Endometrial microvascular endothelial cells (primary cell): ENCODE results near the gene KAT6B. TPM values are rescaled to one million over a fixed set of nuclear protein-coding genes. Genes with fewer than 3 reads are reported as not detected.

ENCODE experiments used
- in situ Hi-C: cut with HindIII; loops from 2 replicates; pipeline ENCODE4 v1.10.0; 2017; ENCODE audit warnings: low sequenced_read_pairs, low pct_unique_long_range_greater_than_20kb; ENCODE audit errors: inconsistent ontology term
- total RNA-seq: library from RNA; depleted of rRNA; stranded (reverse); fragments of >200 nt; gene quantifications from one replicate; pipeline ENCODE4 v1.2.3, GENCODE V29; 2015; ENCODE audit errors: inconsistent ontology term

KAT6B gene
- total RNA-seq, 1 donor from 2014 or later = 6.5 TPM

DNA sequence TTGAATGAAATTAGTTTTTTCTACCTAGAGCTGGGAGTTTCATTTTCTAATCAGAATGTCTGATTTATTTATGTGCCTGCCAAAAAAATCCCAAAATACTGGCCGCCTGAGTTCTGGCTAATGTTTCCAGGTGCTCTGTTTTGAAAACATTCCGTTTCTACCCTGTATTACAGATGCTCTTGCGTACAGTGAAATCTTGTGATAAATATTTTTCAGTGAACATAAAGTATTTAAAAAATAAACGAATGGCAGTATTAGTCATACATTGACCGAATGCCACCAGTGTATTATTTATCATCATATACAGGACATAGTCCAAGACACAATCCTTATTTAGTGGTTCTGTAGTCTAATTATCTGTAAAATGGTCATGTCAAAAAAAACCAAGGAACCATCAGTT, 102.8 kb downstream of the KAT6B start:
- in situ Hi-C loops = no loop called here

DNA sequence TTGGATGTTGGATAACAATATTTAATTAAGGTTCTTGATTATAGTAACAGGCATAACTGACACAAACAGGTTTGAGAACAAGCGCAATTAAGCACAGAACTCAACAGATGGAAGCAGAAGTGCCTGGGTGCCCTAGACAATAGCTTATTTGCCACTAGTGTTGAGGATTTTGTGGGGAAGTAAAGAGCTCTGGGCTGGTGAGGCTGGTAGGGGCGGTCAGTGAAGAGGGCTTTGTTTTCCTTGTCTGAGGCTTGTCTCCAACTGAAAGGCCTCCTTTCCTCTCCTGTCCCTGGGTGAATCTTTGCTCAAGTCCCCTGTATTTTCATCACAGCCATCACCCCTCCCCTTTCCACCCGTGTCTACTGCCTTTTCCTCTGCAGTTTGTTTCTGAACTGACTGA, 104.6 kb downstream of the KAT6B start:
- in situ Hi-C loops = no loop called here

DNA sequence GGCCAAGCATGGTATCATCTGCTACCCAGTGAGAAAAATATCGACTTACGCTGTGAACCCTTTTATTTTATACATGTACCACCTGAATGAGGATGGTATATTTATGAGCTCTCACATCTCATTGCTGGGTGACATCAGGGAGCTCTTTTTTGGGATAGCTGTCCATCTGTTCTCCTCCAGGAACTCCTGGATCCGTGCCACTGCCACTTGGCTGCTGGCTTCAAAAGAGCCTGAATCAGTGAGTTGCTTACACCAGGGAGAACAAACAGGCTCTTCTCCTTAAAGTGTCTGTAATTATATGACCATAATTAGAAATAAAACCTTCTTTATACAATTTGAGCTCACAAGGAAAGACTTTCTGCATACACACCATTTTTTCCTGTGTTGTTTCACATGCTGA, 106.2 kb downstream of the KAT6B start:
- in situ Hi-C loops = no loop called here

DNA sequence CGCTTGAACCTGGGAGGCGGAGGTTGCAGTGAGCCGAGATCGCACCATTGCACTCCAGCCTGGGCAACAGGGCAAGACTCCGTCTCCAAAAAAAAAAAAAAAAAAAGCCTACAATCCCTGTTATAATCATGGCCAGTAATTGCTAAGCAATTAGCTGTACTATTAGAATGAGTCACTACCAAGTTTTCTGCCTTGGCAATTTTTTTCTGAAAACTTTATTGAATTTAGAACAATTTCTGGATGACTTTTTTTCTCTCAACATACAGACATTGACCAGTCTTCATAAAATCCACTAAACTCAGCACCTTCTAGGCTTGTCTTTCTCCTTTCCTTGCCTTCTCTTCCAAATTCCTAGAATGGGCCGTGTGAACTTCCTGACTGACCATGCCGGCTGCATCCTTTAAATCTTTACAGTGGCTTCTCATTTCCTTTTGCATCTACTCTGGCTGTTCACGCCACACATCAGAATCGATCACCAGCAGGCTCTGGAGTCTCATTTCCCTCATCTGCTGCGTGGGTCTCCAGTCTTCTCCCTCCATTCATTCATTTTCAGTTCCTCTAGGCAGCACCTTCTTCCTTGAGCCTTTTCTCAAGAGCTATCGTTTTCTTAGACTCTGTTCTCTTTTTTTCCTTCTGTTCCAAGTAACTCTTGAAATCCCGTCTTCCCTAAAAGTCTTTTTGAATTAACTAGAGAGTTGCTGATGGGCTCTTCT, 107.9 kb downstream of the KAT6B start:
- in situ Hi-C loops = no loop called here

DNA sequence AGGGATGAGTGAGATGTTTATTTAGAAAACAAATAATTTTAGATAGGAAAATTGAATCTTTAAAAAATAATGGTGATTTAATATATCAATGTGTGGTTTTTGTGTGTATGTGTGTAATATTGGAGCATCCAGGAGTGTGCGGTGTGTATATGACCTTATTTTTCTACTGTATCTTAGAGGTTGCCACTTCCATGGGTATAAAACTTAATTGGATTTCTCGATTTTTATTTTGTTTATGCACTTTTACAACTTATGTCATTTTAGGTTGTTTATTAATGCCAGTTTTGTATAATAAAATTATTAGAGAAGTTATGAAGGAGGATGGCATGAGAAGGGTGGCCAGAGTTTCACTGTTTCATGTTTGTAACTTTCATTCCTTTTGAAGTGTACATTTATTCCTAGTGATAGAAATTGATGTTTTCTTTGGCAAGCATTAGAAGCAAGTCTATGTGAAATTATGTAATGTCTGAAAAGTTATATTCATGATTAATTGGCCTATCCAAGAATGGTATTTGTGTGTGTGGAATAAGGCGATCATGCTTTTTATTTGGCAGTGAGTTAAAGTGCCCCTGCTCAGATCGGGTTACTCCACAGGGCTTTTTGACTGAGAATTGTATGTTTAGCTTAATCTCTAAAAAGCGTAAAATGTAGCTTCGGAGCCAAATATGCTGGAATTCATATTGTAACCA, 110.3 kb downstream of the KAT6B start:
- in situ Hi-C loops = no loop called here

DNA sequence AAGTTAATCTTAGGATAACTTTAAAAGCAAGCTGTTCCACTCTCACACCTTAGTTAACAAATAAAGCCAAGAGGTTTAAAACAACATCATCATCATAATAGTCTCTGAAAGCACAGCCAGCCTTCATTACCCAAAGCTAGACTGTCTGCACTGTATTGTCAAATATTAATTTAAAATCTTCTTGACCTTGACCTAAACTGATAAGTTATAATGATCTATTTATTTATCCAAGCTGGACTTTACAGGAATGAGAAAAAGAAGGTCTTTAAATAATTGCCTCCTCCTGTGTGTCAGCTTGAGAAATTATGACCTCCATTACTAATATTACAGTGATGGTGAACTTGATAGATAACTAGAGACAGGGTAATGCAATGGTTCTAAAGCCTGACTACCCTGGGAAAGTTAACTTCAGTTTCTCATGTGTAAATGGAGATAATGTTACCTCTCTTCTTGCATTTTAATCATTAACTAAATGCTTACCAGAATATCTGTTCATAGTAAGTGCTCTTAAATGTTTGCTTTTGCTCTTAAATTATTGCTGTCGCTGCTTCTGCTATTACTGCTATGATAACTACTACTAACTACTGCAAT, 111.0 kb downstream of the KAT6B start:
- in situ Hi-C loops = no loop called here

DNA sequence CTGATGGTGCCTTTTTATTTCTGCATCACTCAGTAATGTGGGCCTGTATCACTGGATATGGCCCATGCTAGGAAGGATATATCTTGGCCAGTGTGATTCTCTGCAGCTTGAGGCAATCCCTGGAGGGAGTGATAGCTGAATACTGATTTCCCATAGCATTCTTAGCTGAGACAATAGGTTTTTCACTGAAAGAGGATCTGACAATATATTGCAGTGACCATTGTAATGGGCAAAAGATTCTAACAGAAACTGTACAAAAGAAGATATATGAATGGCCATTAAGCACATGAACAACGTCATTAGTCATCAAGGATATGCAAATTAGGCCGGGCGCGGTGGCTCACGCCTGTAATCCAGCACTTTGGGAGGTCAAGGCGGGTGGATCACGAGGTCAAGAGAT, 117.8 kb downstream of the KAT6B start:
- in situ Hi-C loops = no loop called here

DNA sequence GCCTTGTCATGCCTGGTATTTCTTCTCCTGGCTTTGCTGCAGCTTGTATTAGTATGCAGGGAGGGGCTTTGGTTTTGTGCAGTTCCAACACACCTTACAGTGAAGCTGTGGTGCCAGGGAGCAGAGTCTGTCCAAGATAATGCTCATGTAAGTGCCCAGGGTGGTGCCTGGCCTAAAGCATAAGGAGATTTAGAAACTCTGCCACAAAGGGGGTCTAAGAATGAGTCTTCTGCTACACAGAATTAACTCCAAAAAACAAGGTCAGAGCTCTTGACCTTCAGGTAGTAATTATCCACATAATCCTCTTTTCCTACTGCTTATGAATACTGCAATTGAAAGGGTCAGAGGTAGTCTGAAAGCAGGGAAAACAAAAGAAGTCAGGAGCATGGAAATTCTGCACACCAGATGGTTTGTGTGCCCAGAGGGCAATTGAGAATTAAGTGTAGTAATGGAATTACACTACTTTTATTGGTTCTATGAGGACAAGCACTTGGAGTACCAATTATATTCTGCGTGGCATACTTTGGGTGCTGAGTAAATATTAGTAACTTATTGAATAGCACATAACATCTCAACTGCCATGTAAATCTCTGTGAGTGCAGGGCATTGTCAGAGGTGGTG, 121.5 kb downstream of the KAT6B start:
- in situ Hi-C loops = no loop called here

DNA sequence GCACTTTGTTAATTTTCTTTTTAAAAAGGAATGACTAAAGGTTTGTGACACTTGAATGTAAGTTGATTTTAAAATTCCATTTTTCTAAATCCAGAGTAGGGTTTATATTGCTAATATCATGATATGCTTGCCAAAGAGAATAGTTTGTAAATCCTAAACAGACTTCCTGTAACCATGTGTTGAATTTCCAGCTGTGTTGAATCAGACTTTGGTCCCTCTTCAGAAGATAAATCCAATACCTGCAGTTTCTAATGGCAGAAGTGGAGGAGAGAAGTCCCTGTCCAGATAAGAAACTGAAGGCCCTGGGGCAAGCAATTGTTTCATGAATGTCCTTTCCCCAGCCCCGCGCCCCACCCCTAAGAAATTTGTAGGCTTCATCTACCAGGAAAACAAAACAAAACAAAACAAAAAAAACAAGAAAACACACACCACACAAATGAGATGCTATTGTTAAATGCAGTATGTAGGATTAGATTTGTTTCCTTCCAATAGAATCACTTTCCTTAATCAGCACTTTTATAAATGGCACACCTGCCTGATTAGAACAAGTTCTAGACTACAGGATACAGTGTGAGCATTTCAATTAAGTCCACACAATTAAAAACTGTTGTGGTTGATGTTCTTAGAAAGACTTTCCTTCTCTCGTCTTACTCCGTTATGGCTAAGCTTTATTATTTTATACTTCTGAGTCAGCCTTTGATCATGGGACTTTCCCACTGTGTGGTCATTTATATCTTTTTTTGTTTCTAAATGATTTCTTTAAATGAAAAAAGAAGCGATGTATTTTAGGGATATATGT, 122.8 kb downstream of the KAT6B start:
- in situ Hi-C loops = no loop called here

DNA sequence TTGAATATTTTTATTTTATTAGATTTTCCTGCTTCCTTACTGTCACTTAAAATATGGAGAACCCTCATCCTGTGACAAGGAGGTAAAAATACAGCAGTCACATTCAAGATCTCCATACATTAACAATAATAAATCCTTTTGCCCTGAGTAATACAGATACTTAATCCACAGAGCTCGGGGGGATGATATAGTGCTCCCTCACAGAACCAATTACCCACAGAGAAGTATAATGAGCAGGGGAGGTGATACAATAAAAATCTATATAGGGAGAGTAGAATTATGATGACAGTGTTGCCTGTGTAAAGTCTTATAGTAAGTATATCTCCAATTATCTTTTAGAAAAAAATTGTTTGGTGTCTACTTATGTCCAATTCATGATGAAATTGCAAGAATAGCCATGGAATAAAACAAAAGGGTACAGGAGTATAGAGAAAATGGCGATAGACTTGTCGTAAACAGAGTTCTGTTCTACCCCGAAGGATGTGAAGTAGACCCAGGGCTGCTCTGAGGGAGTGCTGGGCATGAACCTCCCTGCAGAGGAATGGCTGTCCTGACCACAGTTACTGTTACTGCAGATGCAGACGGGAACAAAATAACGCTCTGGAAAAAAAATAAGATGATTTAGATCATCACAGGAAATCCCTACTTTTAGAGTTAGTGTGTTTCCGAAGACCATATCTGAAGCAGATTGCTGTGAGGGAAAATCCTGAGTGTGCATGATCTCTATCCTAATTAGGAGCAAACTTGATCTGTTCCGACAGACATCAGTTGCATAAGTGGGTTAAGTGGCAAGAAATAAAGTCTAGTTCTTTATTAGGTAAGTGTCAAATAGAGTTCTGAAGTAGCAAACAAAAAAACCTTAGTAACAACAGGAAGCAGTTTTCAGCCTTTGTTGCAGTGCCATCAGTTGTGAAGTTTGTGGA, 123.7 kb downstream of the KAT6B start:
- in situ Hi-C loops = no loop called here

DNA sequence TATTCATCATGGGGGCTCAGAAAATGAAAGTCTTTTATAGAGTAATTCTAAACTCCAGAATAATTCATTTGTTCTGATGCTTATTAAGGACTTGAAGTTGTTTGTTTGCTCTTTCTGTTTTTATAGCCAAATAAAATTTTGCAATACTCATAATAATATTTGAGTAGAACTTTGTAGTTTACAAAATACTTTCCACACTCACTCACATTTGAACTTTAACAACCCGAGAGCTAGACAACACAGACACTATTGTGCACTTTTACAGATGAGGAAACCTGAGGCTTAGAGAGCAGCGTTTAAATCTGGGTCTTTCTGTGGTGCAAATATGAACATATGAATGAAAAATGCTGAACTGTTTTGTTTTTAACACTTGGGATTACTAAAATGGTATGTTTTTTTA, 126.8 kb downstream of the KAT6B start:
- in situ Hi-C loops = no loop called here

DNA sequence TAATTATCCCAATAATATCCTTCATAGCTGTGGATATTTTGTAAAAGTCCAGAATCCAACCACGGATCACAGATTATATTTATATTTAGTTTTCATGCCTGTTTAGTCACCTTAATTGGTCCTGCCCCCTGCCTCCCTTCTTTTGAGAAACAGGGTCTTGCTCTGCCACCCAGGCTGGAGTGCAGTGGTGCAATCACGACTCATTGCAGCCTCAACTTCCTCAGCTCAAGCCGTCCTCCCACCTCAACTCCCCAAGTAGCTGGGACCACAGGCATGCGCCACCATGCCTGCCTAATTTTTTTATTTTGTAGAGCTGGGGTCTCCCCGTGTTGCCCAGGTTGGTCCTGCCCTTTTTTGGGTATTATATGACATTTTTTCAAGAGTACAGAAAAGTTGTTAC, 129.4 kb downstream of the KAT6B start:
- in situ Hi-C loops = no loop called here

DNA sequence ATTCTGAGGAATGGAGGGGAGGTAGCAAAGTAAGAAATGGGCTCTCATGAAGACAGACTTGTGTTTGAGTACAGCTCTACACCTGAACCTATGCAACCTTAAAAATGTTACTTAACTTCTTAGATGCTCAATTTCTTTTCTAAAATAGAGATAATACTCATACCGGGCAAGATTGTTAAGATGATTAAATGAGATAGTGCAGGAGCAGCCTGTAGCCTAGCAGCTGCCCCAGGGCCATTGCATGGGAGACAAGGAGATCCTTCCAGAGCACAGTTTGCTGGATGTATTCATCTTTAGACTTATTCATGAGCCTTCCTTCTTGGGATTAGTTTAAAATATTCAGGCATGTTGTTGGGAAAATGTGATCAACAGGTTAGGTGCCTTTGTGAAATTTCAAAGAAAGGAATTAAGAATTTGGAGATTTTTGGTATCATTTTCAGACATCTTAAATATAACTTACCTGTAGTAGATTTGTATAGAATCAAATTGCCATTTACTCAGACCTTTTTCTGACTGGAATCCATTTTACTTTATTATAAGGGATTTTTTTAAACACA, 130.2 kb downstream of the KAT6B start:
- in situ Hi-C loops = no loop called here

DNA sequence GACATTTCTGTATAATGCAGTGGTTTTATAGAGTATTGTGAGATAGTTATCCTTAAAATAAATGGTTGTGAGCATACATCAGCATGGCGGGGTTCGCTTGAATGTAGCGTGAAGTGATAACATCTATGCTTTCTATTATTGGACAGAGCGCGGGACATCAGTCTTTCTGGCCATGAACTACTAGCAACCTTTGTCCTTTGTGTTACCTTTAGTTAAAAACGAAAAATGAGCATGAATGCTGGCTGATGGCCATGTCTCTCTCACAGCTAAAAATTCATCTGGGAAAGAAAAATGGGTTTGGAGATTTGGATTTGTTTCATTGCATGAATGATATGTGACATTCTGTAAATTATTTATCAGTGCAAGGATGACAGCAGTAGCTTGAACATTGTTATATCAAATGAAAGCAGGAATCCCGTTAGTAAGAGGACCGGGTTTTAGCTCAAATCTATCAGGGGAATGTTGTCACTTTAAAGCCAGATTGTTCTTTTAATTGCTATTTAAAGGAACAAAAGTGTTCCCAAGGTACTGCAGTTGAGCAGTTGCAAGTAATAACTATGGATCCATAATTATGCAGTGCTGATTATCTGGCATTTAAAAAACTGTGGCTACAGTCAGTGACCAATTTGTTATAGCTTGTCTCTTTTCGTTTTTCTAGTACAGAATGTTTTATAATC, 131.0 kb downstream of the KAT6B start:
- in situ Hi-C loops = no loop called here

DNA sequence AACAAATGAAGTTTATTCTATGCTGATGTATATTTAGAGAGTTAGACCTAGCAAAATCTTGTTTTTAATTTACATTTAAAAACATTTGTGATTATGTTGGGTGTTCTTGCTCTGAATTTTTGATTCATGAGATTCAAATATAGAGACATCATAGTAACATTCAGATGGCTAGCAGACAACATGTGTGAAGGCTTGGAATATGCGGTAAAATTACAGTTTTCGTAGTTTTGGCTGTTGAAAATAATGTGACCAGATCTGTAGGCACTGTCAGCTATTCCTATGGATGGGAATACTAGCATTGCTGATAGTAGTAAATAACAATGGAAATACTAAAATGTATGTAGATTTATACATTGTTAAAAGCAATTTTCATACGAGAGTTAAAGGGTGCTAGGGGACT, 131.9 kb downstream of the KAT6B start:
- in situ Hi-C loops = no loop called here

DNA sequence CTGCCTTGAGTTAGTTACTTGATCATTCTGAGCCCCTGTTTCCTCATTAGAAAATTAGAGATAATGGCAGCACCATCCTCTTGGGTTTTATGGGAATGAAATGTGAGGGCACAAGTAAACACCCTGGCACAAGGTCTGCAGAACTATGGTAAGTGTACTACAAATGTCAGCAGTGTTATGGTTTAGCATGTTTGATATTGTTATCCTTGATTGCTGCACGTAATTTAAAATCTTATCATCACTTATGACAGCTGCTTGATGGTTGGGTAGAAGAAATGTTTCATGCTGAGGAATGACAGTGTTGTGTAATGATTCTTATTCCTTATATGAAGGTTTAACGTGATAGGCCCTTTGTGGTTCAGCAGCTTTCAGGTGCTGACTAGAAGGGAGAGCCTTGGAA, 134.3 kb downstream of the KAT6B start:
- in situ Hi-C loops = no loop called here

DNA sequence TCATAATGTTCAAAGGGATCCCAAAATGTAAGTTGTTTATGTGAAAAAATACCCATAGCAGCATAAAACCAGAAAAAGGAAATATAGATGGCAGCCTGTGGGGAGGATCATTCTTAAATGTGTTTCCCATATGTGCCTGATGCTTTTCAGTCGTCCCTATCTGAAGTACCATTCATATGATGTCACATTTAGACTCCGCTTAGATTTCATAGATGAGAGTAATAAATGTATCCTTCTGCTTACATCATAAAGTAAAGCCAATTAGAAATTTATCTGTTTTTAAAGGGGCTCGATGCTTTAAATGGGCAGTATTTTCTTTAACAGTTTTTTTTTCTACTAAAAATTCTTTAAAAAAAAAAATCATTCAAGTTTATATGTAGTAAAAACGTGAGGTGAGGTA, 136.1 kb downstream of the KAT6B start:
- in situ Hi-C loops = no loop called here
